ENCODE data around the gene HS6ST2.

The HS6ST2 gene

DNA sequence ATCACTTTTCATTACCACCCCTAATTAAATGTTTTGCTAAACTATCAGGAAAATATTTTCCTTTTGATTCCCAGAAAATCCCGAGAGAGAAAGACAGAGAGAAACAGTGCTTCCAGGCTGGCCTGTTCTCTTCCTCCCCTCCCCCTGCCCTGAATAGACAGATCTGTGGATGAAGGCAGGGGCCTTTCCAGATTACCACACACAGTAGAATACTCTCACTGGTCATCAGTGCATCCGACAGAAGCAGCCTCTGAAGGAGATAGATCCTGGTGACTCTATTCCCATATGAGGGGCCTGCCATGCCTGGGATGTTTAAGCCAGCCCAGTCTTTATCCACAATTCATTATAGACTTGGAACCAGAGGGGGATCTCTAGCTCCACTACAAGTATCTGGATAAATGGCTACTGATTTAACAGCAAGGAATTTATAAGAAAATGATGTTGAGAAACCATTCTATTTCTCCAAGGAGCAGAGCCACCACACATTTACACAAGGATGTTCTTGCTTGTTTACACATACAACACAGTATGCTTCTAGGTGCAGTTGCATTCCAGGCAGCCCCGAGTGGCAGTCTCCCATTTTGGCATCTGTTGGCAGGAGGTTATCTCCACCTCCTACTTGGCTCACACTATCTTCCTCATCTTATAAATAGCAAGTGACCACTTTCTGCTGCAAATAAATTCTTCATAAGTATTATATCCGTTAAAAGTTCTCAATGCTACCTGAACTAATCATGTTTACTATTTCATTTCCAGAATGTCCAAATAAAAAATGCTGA, 115.8 kb downstream of the HS6ST2 start:
- DNase-seq = no peak

DNA sequence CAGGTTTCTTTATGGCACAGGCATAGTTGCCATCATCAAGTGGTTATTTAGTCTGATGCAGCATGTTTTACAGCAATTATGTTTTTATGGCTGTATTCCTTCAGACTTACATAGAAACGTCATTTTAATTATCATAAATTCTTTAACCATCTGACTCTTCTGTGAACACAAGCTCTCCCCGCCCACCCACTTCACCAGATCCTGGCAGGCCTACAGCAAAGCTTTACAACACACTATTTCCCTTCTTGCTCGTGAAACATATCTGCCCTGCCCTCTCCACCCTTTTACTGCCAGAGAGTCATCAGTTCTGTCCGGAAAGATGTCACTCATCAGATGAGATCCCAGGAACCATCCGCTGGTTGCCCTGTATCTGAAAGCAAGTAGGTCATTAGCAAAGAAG, 120.5 kb downstream of the HS6ST2 start:
- DNase-seq = no peak

DNA sequence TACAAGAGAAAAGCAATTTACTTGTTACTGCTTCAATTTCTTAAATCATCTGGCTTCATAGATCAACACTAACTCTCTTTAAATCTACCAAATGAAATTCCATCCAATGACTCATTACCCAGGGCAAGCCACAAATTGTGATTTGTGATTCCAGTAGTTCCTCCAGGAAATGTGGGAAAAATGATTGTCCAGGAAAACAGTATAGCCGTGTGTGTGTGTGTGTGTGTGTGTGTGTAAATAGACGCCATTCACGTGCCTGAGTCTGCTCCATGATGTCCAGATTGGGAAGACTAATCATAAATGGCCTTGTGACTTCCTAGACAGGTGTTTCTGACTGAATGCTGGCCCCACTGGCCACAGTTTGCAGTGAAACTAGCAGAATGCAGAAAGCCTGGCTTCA, 121.3 kb downstream of the HS6ST2 start:
- DNase-seq = no peak

DNA sequence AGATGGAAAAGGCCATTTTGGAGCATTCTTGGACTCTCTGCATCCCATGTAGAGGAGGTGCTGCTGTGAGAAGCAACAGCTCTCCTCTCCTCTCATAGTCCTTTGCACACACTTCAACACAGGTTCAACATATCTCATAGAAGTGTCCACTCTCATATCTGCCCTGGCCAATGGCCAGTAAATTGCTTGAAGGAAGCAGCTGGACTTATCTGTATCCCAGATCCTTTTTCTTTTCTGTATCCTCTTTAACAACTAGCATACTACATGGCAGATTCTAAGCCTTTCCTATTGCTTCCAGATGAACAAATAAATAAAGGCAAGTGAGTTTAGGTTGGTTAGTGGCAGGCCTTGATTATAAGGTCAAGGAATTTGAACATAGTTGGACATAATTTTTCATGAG, 122.0 kb downstream of the HS6ST2 start:
- no peak for DNase-seq

DNA sequence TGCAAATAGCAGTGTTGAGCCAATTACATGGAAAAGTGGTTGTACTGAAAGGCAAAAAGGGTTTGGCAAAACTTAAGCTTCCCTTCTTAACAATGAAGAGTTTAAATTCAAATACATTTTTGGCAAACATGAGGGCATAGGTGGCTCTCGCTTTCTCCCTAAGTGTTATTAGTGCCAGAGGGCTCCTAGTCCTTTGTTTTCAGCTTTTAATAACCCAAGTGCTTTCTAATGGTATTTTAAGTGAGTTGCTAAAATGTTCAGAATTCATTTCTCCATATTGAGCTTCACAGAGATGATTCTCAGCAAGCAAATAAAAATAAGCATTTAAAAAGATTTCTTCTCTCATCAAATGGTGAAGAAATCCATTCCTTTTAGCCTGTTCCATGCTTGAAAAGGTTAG, 123.7 kb downstream of the HS6ST2 start:
- no peak for DNase-seq

DNA sequence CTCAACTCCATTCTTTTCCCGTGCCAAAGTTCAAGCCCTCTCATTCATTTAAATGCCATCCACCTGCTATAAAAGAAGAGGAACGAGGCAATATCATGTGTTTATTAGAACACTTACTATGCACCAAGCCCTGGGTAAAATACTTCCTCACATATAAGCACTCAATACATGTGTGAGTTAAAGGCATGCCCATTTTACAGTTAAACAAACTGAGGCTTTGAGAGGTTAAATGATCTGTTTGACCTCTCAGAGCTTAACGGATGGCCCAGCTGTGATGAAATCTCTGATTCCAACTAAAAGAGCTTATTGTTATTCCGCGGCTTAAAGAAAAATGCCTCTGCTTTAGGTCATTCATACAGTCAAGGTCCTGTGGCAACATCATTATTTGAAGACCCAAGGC, 124.3 kb downstream of the HS6ST2 start:
- no peak for DNase-seq

DNA sequence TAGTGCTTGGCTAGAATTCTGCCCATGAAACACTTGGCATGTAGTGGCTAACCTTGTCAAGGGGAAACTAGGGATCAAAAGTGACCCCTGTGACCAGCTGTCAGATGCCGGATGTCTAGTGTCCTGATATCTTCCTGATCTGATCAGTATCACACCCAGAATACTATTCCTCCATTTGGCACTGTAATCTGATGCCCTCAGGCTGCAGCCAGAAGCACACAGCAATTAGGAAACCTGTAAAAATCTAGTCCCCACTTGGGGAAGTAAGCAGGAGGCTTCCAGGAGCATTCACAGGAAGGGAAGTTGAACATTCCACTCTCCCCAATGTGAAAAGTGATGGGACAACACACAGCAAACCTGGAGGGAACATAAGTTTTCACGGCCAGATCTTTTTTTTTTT, 125.1 kb downstream of the HS6ST2 start:
- DNase-seq = no peak

DNA sequence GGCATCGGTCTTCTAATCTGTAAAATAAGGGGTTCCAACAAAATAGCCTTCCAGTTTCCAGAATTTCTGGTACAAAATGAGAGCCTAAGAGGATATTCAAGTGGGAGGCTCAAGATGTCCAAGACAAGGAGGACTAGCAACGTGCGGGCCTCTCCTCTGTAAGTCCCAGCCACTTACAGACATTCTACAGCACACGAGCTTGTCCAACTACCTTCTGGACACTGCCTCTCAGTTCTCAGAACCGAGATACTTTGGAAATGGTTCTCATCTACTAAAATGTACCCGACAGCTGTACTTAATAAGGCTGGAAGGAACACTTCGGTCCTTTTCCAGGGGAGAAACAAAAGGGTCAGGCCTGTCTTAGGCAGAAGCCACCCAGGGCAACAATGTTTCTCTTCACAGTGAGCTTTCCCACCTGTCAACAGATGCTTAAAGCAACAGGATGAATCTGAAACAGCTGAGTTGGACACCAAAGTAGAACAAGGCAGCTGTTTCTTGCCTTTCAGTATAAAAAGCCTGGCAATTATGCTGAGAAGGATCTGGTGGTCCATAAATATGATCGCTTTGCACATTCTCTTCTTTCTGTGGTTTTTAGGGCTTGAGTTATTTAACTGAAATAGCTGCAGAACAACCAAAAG, 127.0 kb downstream of the HS6ST2 start:
- no peak for DNase-seq

DNA sequence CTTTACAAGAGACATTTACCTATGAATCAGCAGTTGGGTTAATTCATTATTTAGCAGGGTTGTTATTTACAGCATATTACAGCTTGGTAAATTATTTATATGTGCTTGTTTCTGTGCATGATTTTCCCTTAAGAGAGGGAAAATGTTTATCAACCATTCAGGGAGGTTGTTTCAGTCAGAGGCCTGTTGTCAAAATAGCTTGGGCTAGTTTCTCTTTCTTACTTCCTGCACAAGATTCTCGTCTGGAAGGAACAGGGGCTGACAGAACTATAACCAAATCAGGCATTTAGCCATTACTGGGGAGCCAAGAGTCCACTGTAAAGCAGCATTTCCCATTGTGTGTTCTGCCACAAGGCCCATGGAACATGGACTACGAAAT, 135.8 kb downstream of the HS6ST2 start:
- DNase-seq = no peak

DNA sequence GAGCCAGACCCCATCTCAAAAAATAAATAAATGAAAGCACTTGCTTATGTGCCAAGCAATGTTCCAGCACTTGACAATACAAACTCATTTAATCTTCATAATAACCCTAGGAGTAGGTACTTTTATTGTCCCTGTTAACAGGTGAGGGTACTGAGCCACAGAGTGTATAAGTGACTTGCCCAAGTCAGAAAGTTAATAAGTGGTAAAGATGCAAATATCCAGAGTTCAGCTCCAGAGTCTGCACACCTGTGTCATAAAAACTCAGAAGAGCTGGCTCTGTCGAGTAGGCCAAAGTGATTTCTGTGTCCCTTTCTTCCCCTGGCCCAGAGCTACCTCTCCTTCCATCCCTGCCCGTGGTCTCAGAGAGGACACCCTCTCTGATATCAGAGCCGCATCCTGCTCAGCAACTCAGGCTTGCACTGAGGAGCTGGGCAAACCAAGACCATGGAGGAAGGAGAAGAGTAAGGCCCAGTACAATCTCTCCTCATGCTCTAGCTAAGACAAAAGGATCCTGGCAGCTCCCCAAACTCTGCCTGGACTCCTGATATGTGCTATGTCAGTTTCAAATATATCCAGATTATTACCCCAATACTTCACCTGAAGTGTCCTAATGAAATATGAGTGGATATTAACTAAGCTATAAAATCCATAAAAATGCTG, 136.3 kb downstream of the HS6ST2 start:
- DNase-seq = no peak

DNA sequence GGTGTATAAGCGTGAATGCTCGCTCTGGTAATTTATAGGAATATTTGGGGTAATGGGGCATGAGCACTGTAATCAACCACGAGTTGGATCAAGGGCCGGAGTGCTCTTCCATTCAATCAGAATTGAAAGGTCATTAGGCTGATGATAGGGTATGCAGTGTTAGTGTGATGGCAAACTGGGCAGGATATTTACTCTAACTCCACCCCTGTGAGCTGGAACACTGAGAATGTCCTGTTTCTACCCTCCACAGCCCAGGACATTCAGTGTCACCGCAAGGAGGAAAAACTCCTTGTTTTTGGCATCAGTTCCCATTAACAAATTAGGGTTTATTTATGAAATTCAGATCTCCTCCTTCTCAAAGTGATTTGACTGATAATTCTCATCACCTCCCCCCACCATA, 137.8 kb downstream of the HS6ST2 start:
- no peak for DNase-seq

DNA sequence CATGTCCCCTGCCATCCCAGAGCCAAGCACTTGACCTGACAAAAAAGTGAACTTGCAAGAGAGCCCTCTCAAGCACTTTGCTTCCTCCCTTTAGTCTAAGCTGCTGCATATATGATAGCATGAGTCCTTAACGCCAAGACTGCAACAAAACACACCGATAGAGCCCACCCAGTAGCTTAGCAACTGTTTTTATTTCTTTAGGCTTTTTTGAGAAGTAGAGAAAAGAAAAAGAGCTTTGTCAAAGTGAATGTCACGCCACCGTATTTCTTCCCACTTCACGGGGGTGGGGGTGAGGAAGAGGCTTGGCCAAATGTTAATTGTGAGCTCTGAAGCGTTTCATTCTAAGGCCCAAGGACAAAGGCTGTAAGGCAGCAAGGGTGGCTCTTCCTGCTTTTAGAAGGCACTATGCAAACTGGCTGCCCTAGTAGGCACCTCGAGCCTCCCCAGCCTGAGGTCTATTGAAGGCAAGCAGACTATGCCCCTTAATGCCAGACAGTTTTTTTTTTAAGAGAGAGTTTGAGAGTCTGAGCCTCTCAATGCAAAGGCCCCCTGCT, 138.6 kb downstream of the HS6ST2 start:
- DNase-seq = no peak

DNA sequence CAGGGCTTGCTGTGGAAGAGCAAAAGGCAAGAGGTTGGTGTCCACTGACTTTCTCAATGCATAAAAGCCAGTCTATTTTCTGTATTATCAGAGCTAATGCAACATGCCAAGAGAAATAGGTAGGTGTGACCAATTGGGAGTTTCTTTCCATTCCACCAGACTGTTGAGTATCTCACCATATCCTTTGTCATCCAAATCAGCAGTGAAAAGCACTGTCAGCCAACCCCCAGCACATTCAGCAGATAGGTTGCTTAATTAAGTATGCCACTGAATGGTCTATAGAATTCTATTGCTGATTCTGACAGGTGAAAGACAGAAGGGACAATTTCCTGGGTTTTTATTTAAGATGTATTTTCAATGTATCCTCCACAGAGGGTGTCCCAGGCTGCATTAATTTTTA, 139.8 kb downstream of the HS6ST2 start:
- DNase-seq = no peak

DNA sequence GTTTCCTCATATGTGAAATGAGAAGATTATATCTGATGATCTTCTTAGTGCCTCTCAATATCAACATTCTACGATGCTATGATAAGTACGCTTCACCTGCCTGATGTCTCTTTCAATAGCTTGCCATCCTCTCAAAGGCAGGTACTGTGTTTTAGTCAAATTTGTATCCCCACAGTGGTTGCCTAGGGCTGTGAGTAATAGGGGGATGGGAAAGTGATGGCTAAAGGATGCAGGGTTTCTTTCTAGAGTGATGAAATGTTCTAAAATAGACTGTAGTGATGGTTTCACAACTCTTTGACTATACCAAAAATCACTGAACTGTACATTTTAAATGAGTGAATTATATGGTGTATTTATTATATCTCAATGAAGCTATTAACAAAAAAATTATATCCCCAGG, 142.8 kb downstream of the HS6ST2 start:
- no peak for DNase-seq

DNA sequence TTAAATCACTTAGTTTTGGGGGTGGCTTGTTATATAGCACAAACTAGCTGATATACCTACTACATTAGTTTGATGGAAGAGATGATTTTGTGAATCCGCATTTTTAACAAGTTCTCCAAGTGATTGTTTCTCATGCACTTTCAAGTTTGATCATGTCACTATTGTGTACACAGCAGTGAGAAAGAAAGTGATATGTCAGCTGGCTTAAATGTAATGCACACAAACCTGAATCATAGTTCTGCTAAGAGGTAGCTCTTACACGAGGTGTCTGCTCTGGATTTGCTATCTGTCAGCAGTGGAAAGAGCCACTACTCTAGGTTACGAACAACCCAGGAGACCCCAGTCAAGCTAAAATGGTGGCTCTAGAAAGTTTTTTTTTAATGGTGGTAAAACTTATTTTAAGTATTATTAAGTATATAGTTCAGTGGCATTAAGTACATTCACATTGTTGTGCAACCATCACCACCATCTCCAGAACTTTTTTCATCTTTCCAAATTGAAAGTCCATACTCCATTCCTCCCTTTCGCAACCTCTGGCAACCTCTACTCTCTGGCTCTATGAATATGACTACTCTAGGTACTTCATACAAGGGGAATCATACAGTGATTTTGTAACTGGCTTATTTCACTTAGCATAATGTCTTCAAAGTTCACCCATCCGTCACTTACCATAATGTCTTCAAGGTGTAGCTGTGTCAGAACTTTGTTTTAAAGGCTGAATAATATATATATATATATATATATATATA, 147.3 kb downstream of the HS6ST2 start:
- no peak for DNase-seq

DNA sequence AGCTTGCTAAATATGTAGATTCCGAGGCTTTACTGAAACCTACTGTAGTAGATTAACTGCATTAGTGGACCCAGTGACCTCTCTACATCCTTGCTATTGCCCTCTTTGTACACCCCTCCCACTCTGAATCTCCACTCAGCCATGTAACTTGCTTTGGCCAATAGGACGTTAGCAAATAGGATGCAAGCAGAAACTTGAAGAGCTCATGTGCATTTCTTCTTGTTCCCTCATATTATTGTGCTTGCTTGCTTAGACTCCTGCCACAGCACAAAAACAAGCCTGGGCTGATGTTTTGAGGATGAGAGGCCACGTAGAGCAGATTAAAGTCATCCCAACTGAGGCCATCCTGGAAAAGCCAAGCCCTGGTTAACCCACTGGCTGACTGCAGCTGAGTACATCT, 147.9 kb downstream of the HS6ST2 start:
- DNase-seq = no peak

DNA sequence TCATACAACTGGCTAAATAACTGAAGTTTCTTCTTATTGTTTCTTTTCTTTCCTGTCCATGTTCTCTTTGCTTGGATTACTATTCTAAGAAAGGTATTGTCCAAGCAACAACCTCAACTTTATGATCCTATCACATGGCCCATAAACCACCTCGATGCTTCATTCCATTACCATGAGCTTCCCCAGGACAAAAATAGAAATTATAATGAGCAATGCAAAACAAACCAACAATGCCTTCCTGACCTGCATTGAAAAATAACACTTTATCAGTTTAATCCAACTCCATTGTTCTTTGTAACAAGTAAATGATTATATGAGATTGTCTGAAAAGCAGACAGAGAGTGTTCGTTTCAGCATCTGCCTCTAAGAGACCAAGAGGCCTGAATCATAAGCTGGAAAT, 148.8 kb downstream of the HS6ST2 start:
- DNase-seq = no peak

DNA sequence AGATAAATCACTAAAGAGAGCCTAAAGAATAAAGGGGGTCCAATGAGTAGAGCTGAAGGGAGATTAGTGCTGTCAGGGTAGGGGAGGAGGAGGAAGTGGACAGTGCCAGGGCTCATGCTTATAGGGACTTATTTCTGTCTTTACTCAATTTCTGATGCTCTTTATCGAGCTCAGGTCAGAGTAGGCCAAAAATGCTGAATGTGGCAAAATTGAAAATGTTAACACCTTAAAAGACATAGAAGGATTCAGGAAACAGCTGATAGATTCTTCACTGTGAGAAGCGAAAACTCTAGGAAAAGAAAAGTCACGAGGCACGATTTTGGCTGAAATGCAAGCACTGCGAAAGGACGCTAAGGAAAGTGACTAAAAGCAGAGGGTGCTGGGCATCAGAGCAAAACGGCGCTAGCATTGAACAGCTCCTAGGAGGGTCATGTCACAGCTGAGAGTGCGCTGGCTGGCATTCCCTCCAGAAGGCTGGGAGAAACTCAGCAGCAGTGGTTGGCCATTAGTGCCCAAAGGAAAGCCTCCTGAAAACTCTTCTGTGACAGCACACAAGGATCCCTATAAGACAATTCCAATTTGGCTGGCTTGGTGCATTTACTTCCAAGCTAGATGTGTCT, 150.9 kb downstream of the HS6ST2 start:
- DNase-seq = no peak

DNA sequence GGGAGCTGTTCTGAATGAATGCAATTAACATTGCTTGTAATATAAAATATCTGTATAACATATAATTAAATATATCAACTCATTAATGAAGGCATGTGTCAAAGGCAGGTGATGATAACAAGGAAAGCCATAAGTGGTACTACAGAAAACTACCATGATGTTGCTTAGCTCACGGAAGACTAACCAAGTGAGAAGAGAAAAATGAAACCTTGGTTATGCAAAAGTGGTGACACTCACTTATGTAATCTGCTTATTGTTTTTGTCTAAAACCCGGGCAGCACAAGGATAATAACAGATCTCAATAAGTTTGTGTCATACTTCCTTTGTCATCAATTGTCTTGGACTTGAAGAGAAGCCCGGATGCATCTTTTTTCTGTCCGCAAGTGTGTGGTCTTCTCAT, 156.4 kb downstream of the HS6ST2 start:
- DNase-seq = no peak

DNA sequence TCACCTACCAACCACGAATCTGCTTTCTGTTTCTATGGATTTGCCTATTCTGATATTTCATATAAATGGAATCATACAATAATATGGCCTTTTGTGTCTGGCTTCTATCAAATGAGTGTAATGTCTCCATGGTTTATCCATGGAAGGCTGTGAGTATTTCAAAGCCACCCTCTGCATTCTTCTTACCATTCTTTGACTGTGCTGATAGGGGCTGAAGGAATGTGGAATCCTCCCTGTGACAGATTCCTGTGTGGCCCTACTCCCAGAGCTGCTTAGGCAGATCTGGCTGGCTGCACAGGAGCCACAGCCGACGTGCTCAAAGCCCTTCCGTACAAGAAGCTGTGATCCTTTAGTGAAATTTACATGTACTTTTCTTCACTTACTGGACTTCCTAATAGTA, 163.2 kb downstream of the HS6ST2 start:
- no peak for DNase-seq

DNA sequence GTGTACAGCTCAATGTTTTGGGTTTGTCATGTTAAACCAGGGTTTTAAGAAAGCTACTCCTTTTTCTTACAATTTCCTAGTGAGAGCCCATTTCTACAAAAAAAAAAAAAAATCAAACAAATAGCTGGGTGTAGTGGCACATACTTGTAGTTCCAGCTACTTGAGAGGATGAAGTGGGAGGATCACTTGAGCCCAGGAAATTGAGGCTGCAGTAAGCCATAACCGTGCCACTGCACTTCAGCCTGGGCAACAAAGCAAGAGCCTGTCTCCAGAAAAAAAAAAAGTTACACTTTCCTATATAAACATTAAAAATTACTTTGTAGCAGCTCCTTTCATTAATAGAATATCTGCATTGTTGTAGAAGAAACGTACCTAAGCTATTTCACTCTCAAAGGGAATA, 166.7 kb downstream of the HS6ST2 start:
- DNase-seq = no peak

DNA sequence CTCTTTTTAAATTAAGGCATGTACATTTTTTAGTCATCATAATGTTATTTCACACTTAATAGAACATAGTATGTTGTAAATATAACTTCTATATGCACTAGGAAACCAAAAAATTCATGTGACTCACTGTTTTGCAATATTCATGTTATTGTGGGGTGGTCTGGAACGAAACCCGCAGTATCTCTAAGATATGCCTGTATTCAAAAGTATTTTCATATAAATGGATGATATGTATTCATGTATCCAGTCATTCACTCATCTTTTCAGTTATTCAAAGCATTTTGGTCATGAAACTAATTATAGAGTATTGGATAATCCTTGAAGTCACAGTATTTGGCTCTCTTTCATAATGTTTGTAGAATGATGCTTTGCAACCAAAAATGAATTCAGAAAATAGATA, 168.1 kb downstream of the HS6ST2 start:
- no peak for DNase-seq

DNA sequence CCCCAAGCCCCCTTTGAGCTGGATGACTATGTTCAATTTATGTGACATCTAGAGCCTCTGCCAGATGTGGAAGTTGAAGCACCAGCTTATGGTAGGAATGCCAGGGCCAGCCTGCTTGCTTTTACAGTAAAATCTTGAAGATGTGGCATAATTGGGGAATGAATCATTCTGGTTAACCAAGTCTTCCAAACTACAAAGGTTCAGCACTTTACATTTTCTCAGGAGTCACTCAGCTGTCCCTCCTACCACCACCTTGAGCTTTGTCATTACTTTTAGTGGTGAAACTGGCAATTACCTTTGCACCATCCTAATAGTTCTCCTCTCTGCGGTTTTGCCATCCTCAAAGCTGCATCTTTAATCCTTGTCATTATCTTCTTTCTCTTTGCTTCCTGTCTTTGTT, 172.2 kb downstream of the HS6ST2 start:
- no peak for DNase-seq
